Non-pigmented ciliary epithelial cell (primary cell): ENCODE results near the gene C15orf61.

Experiments used
- DNase-seq: peaks from one replicate; pipeline ENCODE4 v3.0.0-alpha.2; 2010; ENCODE audit warnings: low read depth

C15orf61 gene

DNA sequence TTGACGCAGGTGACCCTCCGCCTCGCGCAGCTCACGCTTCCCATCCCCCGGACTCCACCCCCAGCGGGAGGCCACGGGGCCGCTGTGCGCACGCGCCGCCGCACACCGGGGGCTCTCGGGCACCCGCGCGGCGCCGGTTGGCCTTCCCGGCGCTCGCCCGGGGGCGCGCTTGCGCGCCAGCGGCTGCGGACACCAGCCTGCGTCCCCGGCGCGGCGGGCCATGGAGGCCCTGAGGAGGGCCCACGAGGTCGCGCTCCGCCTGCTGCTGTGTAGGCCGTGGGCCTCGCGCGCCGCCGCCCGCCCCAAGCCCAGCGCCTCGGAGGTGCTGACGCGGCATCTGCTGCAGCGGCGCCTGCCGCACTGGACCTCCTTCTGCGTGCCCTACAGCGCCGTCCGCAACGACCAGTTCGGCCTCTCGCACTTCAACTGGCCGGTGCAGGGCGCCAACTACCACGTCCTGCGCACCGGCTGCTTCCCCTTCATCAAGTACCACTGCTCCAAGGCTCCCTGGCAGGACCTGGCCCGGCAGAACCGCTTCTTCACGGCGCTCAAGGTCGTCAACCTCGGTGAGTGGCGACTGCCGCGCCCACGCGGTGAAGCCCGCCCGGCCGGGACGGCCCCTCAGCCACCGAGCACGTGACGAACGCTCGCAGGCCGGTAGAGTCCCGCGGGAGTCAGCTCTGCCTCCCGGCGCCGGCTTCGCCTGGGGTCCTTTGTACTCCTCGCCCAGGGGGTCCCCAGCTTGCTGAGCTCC, at the start of gene C15orf61:
C15orf61 (plus strand) TSS at position 103 of the 754 bp plus-strand sequence; CDS start at position 221, 118 bp downstream.
- DNase-seq: no peak

DNA sequence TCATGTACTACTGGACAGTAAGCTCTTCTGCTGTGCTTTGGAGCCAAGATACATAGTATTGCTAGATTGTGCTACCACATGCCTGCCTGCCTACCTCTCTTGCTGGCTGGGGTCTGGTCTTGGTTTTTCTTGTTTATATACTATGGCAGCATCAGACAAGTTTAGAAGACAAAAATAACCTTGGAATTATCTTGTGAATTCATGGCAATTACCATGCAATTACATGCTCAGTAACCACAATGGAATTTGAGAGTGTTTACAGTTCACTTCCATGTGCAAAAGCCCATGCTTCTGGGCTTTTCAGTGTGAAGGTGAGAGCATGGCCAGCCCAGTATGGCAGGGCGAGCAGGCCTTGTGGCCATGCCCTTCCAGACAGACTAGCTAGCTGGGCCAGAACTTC, 48.0 kb upstream of the C15orf61 start:
- no peak for DNase-seq

DNA sequence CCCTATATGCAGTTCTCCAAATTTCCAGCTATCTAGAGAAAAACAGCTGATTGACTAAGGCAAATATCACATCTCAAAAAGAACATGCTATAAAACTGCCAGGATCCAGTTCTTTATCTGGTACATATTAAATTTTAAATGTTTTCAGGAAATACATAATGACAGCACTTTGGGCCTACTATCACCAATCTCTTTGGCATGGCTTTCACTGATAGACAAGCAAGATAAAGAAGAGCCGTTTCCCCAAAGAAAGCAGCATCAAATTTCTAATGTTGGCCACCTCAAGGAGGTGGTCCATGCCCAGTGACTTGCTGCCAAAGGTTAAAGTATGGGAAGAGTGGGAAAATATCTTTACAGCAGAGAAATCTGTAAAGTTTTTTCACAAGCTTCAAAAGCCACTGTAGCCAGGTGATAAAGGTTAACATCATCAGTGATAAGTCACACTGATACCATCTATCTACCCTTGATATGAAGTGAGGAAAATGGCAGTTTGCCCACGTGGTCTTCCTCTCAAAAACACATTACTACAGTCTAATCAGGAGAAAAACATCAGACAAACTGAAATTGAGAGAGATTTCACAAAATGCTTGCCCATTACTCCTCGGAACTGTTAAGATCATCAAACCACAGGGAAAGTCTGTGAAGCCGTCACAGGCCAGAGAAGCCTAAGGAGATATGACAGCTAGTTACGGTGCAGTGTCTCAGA, 46.4 kb upstream of the C15orf61 start:
- no peak for DNase-seq

DNA sequence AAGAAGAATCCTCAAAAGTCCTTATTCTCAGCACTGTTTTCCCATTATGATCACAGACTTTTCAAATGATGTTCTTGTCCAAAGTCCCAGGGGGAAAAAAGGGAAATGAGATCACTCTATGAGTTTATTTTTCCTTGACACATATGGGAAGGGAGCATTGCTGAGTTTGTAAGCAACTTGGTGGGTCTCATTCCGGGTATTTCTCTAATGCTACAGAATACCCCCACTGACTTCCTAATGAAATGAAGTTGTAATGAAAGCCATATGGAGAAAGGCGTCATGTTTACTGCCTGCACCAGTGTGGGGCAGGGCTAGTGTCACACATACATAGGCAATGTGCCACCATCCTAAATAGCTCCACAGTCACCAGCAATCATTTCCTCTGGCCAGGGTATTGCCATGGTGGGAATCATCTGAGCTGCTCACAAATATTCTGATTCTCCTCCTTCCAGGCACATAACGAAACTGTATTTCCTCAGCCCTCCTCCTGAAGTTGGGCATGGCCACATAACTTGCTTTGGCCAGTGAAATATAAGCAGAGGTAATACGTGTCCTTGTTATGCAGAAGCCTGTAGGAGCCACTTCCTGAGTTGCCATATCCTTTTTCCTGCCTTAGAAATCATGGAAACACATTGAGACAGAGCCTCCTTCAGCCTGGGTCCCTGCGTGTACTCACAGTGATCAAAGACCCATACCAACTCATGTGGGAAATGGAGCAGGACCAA, 41.0 kb upstream of the C15orf61 start:
- DNase-seq: no peak

DNA sequence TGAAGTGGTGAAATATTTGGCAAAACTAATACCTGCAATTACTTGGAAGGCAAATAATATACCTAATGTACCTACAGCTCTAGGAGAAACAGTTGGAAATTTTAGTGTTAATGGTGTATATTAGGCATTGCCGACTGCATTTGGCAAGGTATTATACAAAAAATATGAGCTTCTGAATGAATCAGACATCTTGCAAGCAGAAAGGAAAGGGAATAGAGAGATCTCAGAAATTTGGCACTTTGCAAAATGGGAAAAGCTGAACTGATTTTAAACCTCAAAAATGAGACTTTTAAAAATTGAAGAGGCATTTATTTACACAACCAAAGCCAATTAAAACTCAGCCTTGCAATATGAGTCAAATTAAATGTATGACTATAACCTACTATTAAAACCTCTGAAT, 40.2 kb upstream of the C15orf61 start:
- DNase-seq: no peak

DNA sequence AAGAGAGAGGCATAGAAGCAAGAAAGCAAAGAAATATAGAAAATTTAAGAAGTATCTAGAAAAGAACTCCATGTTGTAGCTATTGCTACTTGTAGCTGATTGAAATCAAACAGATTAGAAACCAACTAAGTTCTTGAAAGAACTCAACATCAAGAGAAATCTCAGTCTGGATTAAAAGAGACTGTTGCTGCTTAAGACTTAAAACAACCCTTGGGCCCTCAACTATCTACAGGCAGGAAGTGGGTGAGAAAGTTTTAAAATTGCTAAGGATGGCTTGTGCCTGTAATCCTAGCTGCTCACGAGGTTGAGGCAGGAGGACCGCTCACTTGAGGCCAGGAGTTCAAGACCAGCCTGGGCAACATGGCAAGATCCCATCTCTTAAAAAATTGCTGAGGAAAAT, 39.3 kb upstream of the C15orf61 start:
- DNase-seq: no peak

DNA sequence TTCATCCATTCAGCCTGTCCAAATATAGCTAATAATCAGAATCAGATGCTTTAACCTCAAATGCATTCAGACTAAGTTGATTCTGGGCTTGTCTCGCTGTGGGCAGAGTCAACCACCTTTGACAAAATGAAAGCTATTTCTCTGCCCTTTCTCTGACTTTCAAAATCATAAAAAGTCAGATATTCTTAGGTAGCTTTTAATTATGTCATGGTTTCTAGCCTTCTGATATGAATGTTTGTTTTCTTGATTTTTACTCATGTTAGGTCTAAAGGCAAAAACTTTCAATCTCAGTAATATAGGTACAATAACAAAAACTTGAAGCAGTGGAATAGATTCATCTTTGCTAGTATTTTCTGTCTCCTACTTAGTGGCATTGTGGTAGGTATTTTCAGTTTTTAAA, 25.3 kb upstream of the C15orf61 start:
- DNase-seq: no peak

DNA sequence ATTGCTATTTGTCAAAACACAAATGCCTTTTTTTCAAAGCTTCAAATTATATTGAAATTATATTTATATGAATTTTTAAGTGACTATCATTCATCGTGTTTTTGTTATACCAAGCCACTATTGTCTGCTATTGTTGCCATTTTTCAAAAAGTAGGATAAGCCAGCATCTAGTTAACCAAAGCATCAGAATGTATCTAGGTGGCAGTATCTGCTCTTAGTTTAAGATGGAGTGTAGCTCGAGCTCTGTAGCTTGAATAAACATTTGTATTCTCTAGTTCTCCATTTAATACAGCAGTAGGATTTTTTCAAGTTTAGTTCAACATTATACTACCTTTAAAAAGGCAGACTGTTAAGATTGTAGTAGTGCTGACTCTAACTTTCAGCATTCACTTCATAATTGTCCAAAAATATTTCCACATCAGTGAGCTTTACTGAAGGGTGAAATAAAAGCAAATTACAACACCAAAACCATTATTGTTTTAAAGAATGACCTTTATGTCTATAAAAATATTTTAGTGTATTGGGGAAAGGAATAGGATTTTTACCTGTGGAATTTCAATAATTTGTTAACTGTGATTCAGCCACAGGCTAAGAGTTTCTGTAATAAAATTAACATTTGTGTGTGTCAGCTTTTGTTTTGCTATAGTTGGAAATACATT, 19.6 kb upstream of the C15orf61 start:
- no peak for DNase-seq

DNA sequence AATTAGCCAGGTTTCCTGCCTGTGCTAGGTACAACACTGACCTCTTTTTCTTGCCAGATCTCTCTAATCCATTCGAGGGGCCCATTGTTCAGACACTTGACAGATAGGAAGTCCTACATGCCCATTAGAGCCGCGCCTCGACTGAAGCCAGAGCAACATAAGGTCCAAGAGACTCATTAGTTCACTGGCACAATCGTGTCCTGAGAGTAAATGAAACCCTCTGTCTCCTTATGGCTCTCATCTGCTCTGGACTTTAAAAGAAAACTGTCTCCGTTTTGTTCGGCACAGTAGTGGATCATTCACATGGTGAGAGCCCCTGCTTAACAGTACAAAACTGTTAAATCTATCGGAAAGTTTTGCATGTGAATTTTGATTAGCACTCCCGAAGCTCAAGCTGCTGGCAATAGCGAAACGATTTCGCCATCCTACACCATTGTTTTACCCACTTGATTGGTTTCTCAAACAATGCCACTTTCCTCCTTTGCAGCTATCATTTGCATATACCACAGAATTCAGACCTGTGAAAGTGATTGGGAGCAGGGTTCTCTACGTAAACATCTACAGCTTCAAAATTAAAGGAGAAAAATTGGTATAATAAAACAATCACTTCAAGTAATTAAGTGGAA, 19.0 kb upstream of the C15orf61 start:
- no peak for DNase-seq

DNA sequence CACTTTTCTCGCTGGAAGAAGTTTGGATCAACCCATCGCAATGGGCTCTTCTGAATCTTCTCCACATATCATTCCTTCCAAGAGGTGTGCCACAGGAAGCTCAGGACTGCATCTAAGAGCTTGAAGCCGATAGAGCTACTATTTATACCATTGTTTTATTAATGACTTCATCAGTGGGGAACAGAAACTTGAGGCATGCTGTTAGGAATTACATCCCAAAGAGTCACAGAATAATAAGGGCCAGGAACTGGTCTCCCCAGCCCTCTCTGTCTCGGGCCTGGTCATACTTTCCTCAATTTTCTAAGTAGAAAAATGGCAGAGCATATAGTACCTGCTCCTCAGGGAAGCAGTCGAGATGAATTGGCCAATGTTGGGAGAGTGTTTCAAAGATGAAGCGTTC, 16.9 kb upstream of the C15orf61 start:
- no peak for DNase-seq

DNA sequence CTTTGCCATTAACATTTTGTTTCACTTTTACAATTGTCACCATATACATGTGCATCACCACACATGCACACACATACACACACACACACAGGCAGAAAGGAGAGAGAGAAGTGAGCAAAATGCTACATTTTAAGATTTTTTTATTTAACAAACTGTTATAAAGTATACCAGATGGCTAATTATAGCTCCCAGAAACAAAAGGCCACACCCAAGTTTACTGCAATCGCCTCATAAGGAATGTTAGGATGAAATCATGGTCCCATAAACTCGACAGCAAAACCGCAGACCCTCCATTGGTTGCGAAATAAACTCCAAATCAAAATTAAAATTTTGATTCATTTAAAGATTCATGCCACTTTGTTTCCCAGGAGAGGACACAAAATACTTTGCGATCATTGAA, 16.1 kb upstream of the C15orf61 start:
- no peak for DNase-seq

DNA sequence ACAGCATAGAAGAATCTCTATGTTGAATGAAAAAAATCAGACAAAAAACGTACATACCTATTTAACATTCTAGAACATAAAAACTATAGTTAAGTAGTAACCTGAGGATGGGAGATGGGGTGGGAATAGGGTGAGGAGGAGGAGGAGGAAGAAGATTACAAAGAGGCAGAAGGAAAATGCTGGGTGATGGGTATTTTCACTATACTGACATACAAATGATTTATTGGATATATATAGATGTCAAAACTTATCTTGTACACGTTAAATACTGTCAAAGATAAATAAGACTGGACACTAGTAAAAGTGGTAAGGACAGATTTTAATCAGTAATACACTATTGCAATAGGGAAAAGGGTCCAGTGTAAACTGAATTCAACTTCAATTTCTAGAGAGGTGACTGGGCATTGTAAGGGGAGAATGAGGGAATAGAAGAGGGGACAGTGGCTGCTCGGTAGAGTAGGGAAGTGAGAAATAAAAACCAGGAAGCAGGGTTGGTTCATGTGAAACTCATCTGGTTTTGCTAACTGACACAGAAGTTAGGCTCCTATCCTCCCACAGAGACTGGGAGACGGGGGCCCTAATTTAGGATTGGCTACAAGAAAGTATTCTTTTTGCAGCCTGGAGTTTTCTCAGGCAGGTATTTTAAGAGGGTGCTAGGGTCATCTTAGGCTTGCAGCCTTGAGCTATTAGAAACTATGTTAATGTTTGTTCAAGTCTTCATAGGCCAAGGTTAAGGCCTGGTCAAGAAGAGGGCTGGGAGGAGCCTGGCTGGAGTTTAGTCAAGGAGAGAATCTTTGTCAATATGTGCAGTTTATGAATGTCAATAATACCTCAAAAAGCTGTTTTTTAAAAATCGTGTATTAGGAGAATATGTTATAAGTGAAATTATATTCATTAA, 15.0 kb upstream of the C15orf61 start:
- DNase-seq: no peak

DNA sequence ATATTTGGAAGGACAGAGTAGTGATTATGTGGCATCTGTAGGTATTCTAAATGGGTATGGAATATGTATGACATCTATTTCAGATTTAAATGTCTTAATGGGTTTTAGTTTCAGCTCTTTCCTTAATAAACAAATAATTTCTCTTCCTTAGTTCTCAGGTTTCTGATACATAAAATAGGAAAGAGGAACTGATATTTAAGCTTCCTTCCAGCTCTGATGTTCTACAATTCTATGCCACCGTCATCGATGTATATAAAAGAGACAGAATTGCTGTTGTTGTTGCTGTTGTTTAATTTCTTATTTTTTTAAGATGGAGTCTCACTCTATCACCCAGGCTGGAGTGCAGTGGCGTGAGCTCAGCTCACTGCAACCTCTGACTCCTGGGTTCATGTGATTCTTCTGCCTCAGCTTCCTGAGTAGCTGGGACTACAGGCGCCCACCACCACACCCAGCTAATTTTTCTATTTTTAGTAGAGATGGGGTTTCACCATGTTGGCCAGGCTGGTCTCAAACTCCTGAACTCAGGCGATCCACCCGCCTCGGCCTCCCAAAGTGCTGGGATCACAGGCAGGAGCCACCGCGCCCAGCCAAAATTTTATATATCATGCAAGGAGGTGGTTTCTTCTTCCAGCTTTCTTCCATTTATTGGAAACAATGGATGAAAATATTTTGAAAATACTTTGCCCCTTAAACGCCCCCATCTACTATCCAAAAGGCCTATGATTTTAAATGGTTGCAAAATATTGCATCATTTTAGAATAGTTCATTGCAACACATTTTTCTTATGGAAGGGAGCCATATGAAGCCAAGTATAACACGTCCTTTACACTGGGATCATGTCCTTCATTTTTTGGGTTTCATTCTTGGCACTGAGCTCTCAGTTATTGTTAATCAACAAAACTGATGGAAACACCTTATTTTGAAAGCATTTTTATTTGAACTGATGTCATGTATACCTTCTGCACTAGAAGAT, 13.9 kb upstream of the C15orf61 start:
- no peak for DNase-seq

DNA sequence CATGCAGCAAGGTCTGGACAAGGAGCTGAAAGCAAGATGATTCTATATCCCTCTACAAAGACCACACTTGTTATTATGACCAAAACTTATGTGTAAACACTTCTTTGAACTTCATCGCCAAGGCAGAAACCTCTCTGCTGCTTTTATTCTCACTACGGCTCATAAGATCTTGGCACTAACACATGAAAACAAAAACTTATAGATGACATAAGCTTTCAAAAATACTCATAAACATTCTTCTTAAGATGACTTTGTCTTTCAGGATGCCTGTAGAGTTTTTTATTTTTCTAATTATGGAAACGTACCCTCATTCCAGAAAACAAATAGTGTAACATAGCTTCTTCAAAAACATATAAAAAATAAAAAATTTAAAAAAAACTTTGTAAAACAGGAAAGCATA, 12.5 kb upstream of the C15orf61 start:
- DNase-seq: no peak

DNA sequence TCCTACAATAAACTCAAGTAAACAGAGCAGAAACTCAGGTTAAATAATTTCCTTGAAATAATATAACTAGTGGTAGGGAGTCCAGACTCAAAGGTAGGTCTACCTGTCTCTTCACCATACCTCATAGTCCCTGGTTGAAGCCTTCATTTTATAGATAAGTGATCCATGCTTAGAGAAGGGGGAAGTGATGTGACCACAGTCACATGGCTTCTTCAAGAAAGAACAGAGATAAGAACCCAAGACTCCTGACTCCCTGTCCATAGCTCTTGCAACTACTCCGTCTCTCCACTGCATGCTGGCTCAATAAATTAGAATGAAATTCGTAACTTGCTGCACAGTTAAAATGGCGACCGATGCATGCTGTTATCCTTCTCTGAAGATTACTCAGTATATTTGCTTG, 11.0 kb upstream of the C15orf61 start:
- DNase-seq: no peak

DNA sequence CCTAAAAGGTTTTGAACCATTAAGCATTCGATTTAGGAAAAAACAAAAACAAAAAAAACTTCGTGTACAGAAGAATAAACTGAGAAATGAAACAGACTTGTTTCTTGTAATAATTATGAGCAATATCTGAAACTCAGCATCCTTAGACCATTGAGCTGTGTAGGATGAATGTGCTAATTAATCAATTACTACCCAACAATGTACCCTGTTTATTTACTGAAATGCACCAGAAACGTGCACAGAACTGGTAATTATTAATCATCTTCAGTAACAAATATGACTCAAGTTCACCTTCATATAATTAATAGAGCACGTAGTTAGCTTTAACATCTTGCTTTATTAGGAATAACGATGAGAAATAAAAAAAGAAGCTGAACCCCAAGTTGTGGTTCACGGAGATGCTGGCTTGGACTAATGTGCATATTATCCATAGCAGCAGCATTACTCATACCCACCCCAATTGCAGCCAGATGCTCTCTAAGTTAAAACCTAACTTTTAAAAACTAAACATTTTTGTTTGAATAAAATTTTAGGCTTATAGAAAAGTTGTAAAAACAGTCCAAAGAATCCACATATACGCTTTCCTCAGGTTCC, 10.2 kb upstream of the C15orf61 start:
- no peak for DNase-seq

DNA sequence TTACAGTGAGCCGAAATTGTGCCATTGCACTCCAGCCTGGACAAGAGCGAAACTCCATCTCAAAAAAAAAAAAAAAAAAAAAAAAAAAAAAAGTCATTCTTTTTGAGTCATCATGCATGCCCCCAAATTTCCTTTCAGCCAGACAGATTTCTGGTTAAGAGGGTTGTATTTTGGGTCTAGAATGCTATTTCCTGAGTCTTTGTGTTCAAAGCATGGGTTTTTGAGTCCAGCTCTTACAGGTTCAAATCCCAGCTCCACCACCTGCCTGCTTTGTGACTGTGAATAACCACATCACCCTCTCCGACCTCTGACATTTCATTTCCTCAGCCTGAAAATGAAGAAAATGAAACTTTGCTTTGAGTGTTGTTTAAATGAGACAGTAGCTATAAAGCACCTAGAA, 9.3 kb upstream of the C15orf61 start:
- DNase-seq: no peak

DNA sequence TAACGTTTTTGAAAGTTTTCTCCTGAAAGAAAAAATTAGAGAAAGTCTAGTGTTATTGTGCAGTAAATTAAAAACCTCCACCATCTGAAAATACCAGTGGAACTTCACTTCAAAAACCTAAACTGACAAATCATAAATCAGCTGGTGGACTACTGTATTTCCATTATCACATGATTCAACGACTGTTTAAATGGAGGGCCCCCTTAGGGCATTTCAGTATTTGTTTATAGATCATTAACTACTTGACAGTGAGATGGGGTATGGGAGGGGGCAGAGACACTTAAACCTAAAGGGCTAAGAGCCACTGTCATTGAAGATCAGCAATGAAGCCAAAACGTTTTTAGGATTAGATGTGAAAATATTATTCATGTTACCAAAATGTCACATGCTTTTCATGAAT, 8.8 kb upstream of the C15orf61 start:
- DNase-seq: no peak

DNA sequence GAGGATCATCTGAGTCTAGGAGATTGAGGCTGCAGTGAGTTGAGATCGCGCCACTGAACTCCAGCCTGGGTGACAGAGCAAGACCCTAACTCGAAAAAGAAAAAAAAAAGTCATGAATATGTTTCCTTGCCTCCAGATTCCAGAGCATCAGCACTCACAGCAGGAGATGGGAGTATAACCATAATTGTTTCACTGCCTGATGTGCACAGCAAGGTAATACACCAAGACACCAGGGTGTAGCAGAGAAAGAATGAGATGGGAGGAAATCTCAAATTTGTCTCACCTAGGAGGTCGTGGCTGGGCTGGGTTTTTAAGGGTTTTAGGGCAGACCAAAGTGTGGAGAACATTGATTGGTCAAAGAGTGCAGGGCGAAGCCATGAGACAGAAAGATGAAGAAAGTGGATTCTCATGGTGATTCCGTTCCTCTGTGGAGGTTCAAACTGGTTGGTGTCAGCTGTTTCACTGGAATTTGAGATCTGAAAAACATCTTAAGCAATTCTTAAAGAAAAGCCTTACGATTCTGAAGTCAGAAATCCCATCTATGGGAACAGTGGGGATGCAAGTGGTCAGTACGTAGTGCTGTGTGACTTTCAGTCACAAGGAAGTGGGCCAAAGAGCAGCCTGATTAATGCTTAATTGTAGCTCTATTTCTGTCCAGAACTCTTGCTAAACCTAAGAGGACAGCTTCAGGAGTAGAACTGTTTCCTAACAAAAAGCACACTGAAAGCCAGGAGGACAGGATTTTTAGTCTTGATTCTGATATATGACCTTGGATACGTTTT, 7.8 kb upstream of the C15orf61 start:
- no peak for DNase-seq
